Stimulated activated CD4-positive, alpha-beta T cell treated with anti-CD3 and anti-CD28 coated beads, Interleukin-15, amount 100 ng/mL, for 24 hours (primary cell): ENCODE results near the gene MTMR8.

ENCODE experiments used
- DNase-seq: peaks from one replicate; pipeline ENCODE4 v3.0.0-alpha.2; 2020

Gene MTMR8

GRCh38 chrX:64306712-64307111, 88.5 kb downstream of the MTMR8 start:
- DNase-seq: no peak

- DNase-seq: no peak
Measured at GRCh38 chrX:64291123-64291522, 104.1 kb downstream of the MTMR8 start.

GRCh38 chrX:64265265-64265664, 130.0 kb downstream of the MTMR8 start:
- DNase-seq: no peak

GRCh38 chrX:64230123-64230970, 164.9 kb downstream of the MTMR8 start, which contains the start of gene ASB12:
Gene ASB12, minus strand, starts transcription at chrX:64230607. Its CDS starts 4,957 bp downstream, at chrX:64225650.
- DNase-seq: no peak

- no peak for DNase-seq
Measured at GRCh38 chrX:64229154-64229553, 166.1 kb downstream of the MTMR8 start.
